PC-9 (cell line): ENCODE results near the gene ZNF358.

ENCODE experiments used
- EZH2 ChIP-seq: fragments of 200-600 bp; sonication (generic); IDR thresholded peaks from 2 replicates; pipeline ENCODE4 v1.8.0; 2017; ENCODE audit warnings: antibody characterized with exemption, low read depth
- TF ChIP-seq, protein P1 (sequence below): fragments of 200-600 bp; sonication (generic); conservative IDR thresholded peaks from 2 replicates; pipeline ENCODE4 v1.6.1; 2017; ENCODE audit warnings: mixed run types, antibody characterized with exemption, mild to moderate bottlenecking, moderate library complexity

DNA sequence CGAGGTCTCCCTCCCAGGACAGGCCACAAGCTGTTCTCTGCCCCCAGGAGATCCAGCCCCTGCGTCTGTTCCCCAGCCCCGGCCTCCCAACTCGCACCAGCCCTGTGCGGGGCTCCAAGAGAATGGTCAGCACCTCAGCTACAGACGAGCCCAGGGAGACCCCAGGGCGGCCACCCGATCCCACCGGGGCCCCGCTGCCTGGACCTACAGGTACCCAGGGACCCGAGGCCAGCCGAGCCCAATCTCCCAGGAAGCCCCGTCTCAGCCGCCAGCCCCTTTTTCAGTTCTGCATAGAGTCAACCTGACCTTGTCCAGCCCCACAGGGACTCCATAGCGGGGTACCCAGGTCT lies 25.5 kb downstream of the ZNF358 start:
- TF ChIP-seq, protein P1, sequence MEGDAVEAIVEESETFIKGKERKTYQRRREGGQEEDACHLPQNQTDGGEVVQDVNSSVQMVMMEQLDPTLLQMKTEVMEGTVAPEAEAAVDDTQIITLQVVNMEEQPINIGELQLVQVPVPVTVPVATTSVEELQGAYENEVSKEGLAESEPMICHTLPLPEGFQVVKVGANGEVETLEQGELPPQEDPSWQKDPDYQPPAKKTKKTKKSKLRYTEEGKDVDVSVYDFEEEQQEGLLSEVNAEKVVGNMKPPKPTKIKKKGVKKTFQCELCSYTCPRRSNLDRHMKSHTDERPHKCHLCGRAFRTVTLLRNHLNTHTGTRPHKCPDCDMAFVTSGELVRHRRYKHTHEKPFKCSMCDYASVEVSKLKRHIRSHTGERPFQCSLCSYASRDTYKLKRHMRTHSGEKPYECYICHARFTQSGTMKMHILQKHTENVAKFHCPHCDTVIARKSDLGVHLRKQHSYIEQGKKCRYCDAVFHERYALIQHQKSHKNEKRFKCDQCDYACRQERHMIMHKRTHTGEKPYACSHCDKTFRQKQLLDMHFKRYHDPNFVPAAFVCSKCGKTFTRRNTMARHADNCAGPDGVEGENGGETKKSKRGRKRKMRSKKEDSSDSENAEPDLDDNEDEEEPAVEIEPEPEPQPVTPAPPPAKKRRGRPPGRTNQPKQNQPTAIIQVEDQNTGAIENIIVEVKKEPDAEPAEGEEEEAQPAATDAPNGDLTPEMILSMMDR = no peak
- TF ChIP-seq EZH2 = no peak
